Endothelial cell of umbilical vein (primary cell): ENCODE measurements around the gene RCAN1.

ENCODE experiments used
- CTCF ChIP-seq, 2 donors: IDR thresholded peaks; 1 replicate in 1 of 2; 2 replicates in 1 of 2; pipeline ENCODE4 v1.5.1; 2011; ENCODE audit warnings: low read length in 2 of 2, mild to moderate bottlenecking in 2 of 2, moderate library complexity in 2 of 2, control low read depth in 1 of 2, inconsistent platforms in 1 of 2, low read depth in 1 of 2; ENCODE audit not compliant: insufficient read depth in 1 of 2; ENCODE audit errors: extremely low read depth in 1 of 2
- EZH2 ChIP-seq: IDR thresholded peaks from 2 replicates; pipeline ENCODE4 v1.6.1; 2012; ENCODE audit warnings: borderline replicate concordance, low read depth, mild to moderate bottlenecking, moderate library complexity, low read length, inconsistent platforms; ENCODE audit not compliant: severe bottlenecking
- FOS ChIP-seq: IDR thresholded peaks from 2 replicates; pipeline ENCODE4 v1.6.1; 2011; ENCODE audit warnings: mild to moderate bottlenecking, low read length, moderate library complexity, borderline replicate concordance; ENCODE audit not compliant: insufficient read depth
- GATA2 ChIP-seq: IDR thresholded peaks from 2 replicates; pipeline ENCODE4 v1.7.0; 2011; ENCODE audit warnings: low read depth, mild to moderate bottlenecking, moderate library complexity, mixed read lengths, low read length; ENCODE audit not compliant: insufficient read length, insufficient read depth
- JUN ChIP-seq: IDR thresholded peaks from 2 replicates; pipeline ENCODE4 v1.6.1; 2011; ENCODE audit warnings: borderline replicate concordance, low read depth; ENCODE audit not compliant: insufficient read length, insufficient read depth
- MAX ChIP-seq: IDR thresholded peaks from 2 replicates; pipeline ENCODE4 v1.6.1; 2011; ENCODE audit not compliant: insufficient read depth, insufficient read length
- MYC ChIP-seq: IDR thresholded peaks from one replicate; pipeline ENCODE4 v1.6.1; 2011; ENCODE audit warnings: mild to moderate bottlenecking, low read depth, low read length
- POLR2A ChIP-seq: IDR thresholded peaks from 2 replicates; pipeline ENCODE4 v1.6.1; 2012; ENCODE audit warnings: low read depth, mild to moderate bottlenecking, control low read depth, low read length
- POLR2AphosphoS5 ChIP-seq: IDR thresholded peaks from 2 replicates; pipeline ENCODE4 v1.6.1; 2012; ENCODE audit warnings: low read depth, mild to moderate bottlenecking, control low read depth, low read length, moderate library complexity; ENCODE audit not compliant: insufficient read depth

- TF ChIP-seq CTCF (IDR thresholded peaks at IDR 0.05; ENCODE audit: extremely low read depth in 1 of 2, insufficient read depth in 1 of 2, low read depth in 1 of 2, low read length in 2 of 2) (no peak), FOS (no peak), EZH2 (no peak), POLR2AphosphoS5 (no peak), MAX (no peak), JUN (no peak), POLR2A (no peak), MYC (no peak), GATA2 (no peak)
These were observed 62.4 kb downstream of the RCAN1 start for GRCh38 chr21:34552360-34553098.
